HepG2 (cell line): ENCODE results near the gene DDTL. TPM values are rescaled to one million over a fixed set of nuclear protein-coding genes. Genes with fewer than 3 reads are reported as not detected.

ENCODE experiments used
- ATAC-seq: fragments of 200-7000 bp; cut with Tn5 transposase; 3 replicates; pipeline ENCODE4 v1.9.1; 2020; ENCODE audit warnings: mild to moderate bottlenecking, moderate library complexity
- BruUV-seq: library from RNA; stranded (reverse); fragments of 400-500 nt; replicated peaks from 2 replicates; lab custom pipeline; 2021; lab: Mats Ljungman, UMichigan
- CTCF ChIA-PET: fragments of 300-600 bp; formaldehyde crosslinking; extraction: SDS; loops from one replicate; lab custom pipeline; 2021; ENCODE audit warnings: low total read pairs, inconsistent platforms, low intra/inter-chr PET ratio; lab: Yijun Ruan, JAX
- POLR2A ChIA-PET: fragments of 350-600 bp; sonication (Branson Sonifier 250); formaldehyde crosslinking; loops from one replicate; lab custom pipeline; 2020; ENCODE audit warnings: antibody characterized with exemption, inconsistent platforms; lab: Yijun Ruan, JAX
- DNase-seq: peaks from one replicate; pipeline ENCODE4 v3.0.0-alpha.2; 2015; ENCODE audit warnings: low spot score
- FAIRE-seq: peaks from 3 replicates; lab custom pipeline; 2011; peaks lifted over from hg19 to GRCh38; lab: Jason Lieb, UNC
- H2AFZ ChIP-seq: one replicate; pipeline ENCODE4 v1.6.1; 2011; ENCODE audit warnings: low read length, inconsistent platforms
- H3K27ac ChIP-seq: fragments of 300-600 bp; 3 replicates; pipeline ENCODE4 v1.8.0; 2011; ENCODE audit warnings: mixed run types, mild to moderate bottlenecking, mixed read lengths, low read length, inconsistent platforms; ENCODE audit not compliant: insufficient read depth; ENCODE audit errors: extremely low read length
- H3K27me3 ChIP-seq, 2 experiments: fragments of 200-600 bp in 1 of 2; 2 replicates in 1 of 2; 3 replicates in 1 of 2; pipeline versions ENCODE4 v1.6.0 to v1.8.0; 2011; ENCODE audit warnings: low read length in 2 of 2, mild to moderate bottlenecking in 2 of 2, moderate library complexity in 2 of 2, inconsistent platforms in 1 of 2; ENCODE audit not compliant: insufficient read depth in 2 of 2, control insufficient read depth in 1 of 2
- H3K36me3 ChIP-seq, 2 experiments: fragments of 200-600 bp in 1 of 2; replicated peaks in 1 of 2; 2 replicates in 1 of 2; 3 replicates in 1 of 2; pipeline versions ENCODE4 v1.5.1 to v1.8.0; 2011; ENCODE audit warnings: low read length in 2 of 2, inconsistent platforms in 1 of 2; ENCODE audit not compliant: insufficient read depth in 2 of 2, control insufficient read depth in 1 of 2
- H3K4me1 ChIP-seq: 2 replicates; pipeline ENCODE4 v1.5.1; 2012; ENCODE audit warnings: low read length, inconsistent platforms; ENCODE audit not compliant: insufficient read depth
- H3K4me2 ChIP-seq: 2 replicates; pipeline ENCODE4 v1.6.0; 2011; ENCODE audit warnings: low read depth, low read length, inconsistent platforms
- H3K4me3 ChIP-seq, 3 experiments: fragments of 200-600 bp in 1 of 3; sonication (generic), shearing (Covaris generic) in 1 of 3; replicated peaks in 1 of 3; 2 replicates each; pipeline ENCODE4 v1.5.1; 2011 to 2016; ENCODE audit warnings: low read length in 3 of 3, inconsistent platforms in 2 of 3, low read depth in 2 of 3, mild to moderate bottlenecking in 2 of 3, control low read depth in 1 of 3, mixed read lengths in 1 of 3; ENCODE audit not compliant: insufficient read depth in 1 of 3
- H3K79me2 ChIP-seq: one replicate; pipeline ENCODE4 v1.6.1; 2011; ENCODE audit warnings: low read length, inconsistent platforms; ENCODE audit not compliant: insufficient read depth
- H3K9ac ChIP-seq: 2 replicates; pipeline ENCODE4 v1.6.0; 2011; ENCODE audit warnings: mild to moderate bottlenecking, low read depth, low read length, inconsistent platforms; ENCODE audit not compliant: insufficient read depth
- H3K9me3 ChIP-seq: 2 replicates; pipeline ENCODE4 v1.5.1; 2012; ENCODE audit warnings: mild to moderate bottlenecking, low read length
- H4K20me1 ChIP-seq: 2 replicates; pipeline ENCODE4 v1.6.0; 2011; ENCODE audit warnings: inconsistent platforms, mild to moderate bottlenecking, low read length, moderate library complexity; ENCODE audit not compliant: insufficient read depth
- CREB1 ChIP-seq, 2 experiments: fragments of 450-650 bp in 1 of 2; IDR thresholded peaks; 2 replicates each; pipeline ENCODE4 v1.6.1; 2016 to 2017; ENCODE audit warnings: control low read depth in 1 of 2, mild to moderate bottlenecking in 1 of 2, missing compliant biosample characterization in 1 of 2, missing genetic modification characterization in 1 of 2
- ELF1 ChIP-seq: sonication (generic); formaldehyde crosslinking; IDR thresholded peaks from 2 replicates; pipeline ENCODE4 v1.4.0; 2020; ENCODE audit warnings: missing genetic modification reagents
- FOSL2 ChIP-seq: sonication (generic); formaldehyde crosslinking; IDR thresholded peaks from 2 replicates; pipeline ENCODE4 v1.4.0; 2020; ENCODE audit warnings: missing genetic modification reagents
- FOXJ3 ChIP-seq: sonication (generic); formaldehyde crosslinking; IDR thresholded peaks from 2 replicates; pipeline ENCODE4 v1.4.0; 2020; ENCODE audit warnings: missing genetic modification reagents, mild to moderate bottlenecking, borderline replicate concordance
- MXD4 ChIP-seq: IDR thresholded peaks from 2 replicates; pipeline ENCODE4 v1.6.1; 2016; ENCODE audit warnings: mild to moderate bottlenecking, missing biosample characterization, missing genetic modification reagents
- NFE2L2 ChIP-seq: fragments of 150-350 bp; IDR thresholded peaks from 2 replicates; pipeline ENCODE4 v1.6.1; 2014; ENCODE audit warnings: low read length
- SNAI1 ChIP-seq: sonication (generic); formaldehyde crosslinking; IDR thresholded peaks from 2 replicates; pipeline ENCODE4 v1.5.0; 2020; ENCODE audit warnings: mild to moderate bottlenecking, missing genetic modification reagents, borderline replicate concordance
- TBX3 ChIP-seq: fragments of 450-650 bp; IDR thresholded peaks from 2 replicates; pipeline ENCODE4 v1.6.1; 2017; ENCODE audit warnings: antibody characterized with exemption, mild to moderate bottlenecking, inconsistent platforms, borderline replicate concordance
- ZBTB3 ChIP-seq: sonication (generic); formaldehyde crosslinking; IDR thresholded peaks from 2 replicates; pipeline ENCODE4 v1.4.0; 2020; ENCODE audit warnings: low read depth, mild to moderate bottlenecking, moderate library complexity, missing genetic modification reagents, borderline replicate concordance
- ZNF143 ChIP-seq: sonication (generic); formaldehyde crosslinking; IDR thresholded peaks from 2 replicates; pipeline ENCODE4 v1.4.0; 2020; ENCODE audit warnings: missing genetic modification reagents
- WGBS: methylation state at CpG from one replicate; pipeline ENCODE4 v1.1.6; 2017; ENCODE audit warnings: low lambda C conversion rate; 5-methylcytosine and 5-hydroxymethylcytosine counted together
- in situ Hi-C: cut with HindIII; loops from 2 replicates; pipeline ENCODE4 v1.10.0; 2017; ENCODE audit warnings: low pct_unique_long_range_greater_than_20kb; ENCODE audit not compliant: extremely low pct_ligation_motif_present
- intact Hi-C: fragments of 100-400 bp; cut with micrococcal nuclease; formaldehyde crosslinking; loops from one replicate; pipeline ENCODE4 v1.10.0; 2022; ENCODE audit not compliant: unreplicated experiment
- polyA plus RNA-seq, 8 experiments: library from polyadenylated mRNA; depleted of rRNA in 3 of 8; stranded (reverse) in 7 of 8; unstranded in 1 of 8; fragments of >200 nt; fragmentation: Illumina TruSeq in 4 of 8; extraction: Trizol in 4 of 8; gene quantifications; 2 replicates each; pipeline versions ENCODE4 v1.2.1 to v1.2.3, GENCODE V29; 2011 to 2016; ENCODE audit warnings: low read depth in 4 of 8, missing spikeins in 1 of 8, mixed read lengths in 1 of 8; ENCODE audit not compliant: insufficient read depth in 1 of 8
- total RNA-seq, 5 experiments: library from RNA; depleted of rRNA; stranded (reverse); fragments of >200 nt; fragmentation: Illumina TruSeq; extraction: Trizol; gene quantifications; 2 replicates each; pipeline ENCODE4 v1.2.3, GENCODE V29; 2016; ENCODE audit warnings: low read depth in 1 of 5
- TF ChIP-seq, protein P1 (sequence below): sonication (generic); formaldehyde crosslinking; IDR thresholded peaks from 2 replicates; pipeline ENCODE4 v1.5.1; 2020; ENCODE audit warnings: missing genetic modification reagents, mild to moderate bottlenecking, borderline replicate concordance
- TF ChIP-seq, protein P2 (sequence below): sonication (generic); formaldehyde crosslinking; IDR thresholded peaks from 2 replicates; pipeline ENCODE4 v1.4.0; 2020; ENCODE audit warnings: missing genetic modification reagents
- TF ChIP-seq, protein P3 (sequence below): sonication (generic); formaldehyde crosslinking; IDR thresholded peaks from 2 replicates; pipeline ENCODE4 v1.4.0; 2020; ENCODE audit warnings: missing genetic modification reagents, borderline replicate concordance
- TF ChIP-seq, protein P4 (sequence below): sonication (generic); formaldehyde crosslinking; IDR thresholded peaks from 2 replicates; pipeline ENCODE4 v1.4.0; 2020; ENCODE audit warnings: missing genetic modification reagents

Gene DDTL
- total and polyA plus RNA-seq, 2 of the 13 experiments (the other 11 are each of a cell fraction or from before 2014, with no cell fraction given), result 0.31 TPM; not detected in 1

DNA sequence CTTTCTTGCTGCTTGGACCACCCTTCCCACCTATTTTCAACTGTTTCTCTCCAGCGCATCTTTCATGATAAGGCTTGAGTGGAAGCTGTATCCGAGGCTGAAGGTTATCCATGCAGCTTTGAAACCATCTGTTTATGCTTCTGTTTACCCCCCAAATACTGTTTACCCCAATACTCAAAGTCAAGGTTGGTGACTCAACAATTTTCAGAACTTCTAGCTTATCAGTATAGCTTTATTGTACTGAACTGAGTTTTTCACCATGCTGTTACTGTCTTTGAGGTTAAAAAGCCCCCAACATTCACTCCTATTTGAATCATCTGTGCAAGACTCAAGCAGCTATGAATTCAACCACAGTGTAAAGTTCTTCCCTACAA lies 43.3 kb downstream of the DDTL start:
- no peaks in the 10 kb centered on the region; a peak in 1 of 5 replicates for H3K27me3 ChIP-seq
- H3K4me2 ChIP-seq, result peak overlapping the region; percentile 86
- peak; percentile 38; the same call in 1 of the 2 replicates for TF ChIP-seq FOSL2 (CRISPR knock-in tag)
- no peak for TF ChIP-seq CREB1 (IDR thresholded peaks at IDR 0.05)
- TF ChIP-seq CREB1 (CRISPR knock-in tag; IDR thresholded peaks at IDR 0.05), result peak; percentile 15; the same call in 1 of the 2 replicates
- TF ChIP-seq, protein P1, sequence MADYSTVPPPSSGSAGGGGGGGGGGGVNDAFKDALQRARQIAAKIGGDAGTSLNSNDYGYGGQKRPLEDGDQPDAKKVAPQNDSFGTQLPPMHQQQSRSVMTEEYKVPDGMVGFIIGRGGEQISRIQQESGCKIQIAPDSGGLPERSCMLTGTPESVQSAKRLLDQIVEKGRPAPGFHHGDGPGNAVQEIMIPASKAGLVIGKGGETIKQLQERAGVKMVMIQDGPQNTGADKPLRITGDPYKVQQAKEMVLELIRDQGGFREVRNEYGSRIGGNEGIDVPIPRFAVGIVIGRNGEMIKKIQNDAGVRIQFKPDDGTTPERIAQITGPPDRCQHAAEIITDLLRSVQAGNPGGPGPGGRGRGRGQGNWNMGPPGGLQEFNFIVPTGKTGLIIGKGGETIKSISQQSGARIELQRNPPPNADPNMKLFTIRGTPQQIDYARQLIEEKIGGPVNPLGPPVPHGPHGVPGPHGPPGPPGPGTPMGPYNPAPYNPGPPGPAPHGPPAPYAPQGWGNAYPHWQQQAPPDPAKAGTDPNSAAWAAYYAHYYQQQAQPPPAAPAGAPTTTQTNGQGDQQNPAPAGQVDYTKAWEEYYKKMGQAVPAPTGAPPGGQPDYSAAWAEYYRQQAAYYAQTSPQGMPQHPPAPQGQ (CRISPR knock-in tag), result no peak
- peak; percentile 42; the same call in 1 of the 2 replicates for TF ChIP-seq TBX3
- TF ChIP-seq SNAI1 (CRISPR knock-in tag), result peak; percentile 23; the same call in 1 of the 2 replicates
- TF ChIP-seq, protein P2, sequence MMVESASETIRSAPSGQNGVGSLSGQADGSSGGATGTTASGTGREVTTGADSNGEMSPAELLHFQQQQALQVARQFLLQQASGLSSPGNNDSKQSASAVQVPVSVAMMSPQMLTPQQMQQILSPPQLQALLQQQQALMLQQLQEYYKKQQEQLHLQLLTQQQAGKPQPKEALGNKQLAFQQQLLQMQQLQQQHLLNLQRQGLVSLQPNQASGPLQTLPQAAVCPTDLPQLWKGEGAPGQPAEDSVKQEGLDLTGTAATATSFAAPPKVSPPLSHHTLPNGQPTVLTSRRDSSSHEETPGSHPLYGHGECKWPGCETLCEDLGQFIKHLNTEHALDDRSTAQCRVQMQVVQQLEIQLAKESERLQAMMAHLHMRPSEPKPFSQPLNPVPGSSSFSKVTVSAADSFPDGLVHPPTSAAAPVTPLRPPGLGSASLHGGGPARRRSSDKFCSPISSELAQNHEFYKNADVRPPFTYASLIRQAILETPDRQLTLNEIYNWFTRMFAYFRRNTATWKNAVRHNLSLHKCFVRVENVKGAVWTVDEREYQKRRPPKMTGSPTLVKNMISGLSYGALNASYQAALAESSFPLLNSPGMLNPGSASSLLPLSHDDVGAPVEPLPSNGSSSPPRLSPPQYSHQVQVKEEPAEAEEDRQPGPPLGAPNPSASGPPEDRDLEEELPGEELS (CRISPR knock-in tag), result peak; percentile 68
- TF ChIP-seq, protein P3, sequence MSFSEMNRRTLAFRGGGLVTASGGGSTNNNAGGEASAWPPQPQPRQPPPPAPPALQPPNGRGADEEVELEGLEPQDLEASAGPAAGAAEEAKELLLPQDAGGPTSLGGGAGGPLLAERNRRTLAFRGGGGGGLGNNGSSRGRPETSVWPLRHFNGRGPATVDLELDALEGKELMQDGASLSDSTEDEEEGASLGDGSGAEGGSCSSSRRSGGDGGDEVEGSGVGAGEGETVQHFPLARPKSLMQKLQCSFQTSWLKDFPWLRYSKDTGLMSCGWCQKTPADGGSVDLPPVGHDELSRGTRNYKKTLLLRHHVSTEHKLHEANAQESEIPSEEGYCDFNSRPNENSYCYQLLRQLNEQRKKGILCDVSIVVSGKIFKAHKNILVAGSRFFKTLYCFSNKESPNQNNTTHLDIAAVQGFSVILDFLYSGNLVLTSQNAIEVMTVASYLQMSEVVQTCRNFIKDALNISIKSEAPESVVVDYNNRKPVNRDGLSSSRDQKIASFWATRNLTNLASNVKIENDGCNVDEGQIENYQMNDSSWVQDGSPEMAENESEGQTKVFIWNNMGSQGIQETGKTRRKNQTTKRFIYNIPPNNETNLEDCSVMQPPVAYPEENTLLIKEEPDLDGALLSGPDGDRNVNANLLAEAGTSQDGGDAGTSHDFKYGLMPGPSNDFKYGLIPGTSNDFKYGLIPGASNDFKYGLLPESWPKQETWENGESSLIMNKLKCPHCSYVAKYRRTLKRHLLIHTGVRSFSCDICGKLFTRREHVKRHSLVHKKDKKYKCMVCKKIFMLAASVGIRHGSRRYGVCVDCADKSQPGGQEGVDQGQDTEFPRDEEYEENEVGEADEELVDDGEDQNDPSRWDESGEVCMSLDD (CRISPR knock-in tag), result peak; percentile 55; the same call in 1 of the 2 replicates
- no peak for TF ChIP-seq ZNF143 (CRISPR knock-in tag)
- 0 out of 2 replicates have a peak, but pooled peaks have one; percentile 40 for TF ChIP-seq FOXJ3 (CRISPR knock-in tag)
- TF ChIP-seq, protein P4, sequence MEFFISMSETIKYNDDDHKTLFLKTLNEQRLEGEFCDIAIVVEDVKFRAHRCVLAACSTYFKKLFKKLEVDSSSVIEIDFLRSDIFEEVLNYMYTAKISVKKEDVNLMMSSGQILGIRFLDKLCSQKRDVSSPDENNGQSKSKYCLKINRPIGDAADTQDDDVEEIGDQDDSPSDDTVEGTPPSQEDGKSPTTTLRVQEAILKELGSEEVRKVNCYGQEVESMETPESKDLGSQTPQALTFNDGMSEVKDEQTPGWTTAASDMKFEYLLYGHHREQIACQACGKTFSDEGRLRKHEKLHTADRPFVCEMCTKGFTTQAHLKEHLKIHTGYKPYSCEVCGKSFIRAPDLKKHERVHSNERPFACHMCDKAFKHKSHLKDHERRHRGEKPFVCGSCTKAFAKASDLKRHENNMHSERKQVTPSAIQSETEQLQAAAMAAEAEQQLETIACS (CRISPR knock-in tag), result peak; percentile 18; the same call in 1 of the 2 replicates
- TF ChIP-seq ELF1 (CRISPR knock-in tag), result no peak
- TF ChIP-seq ZBTB3 (CRISPR knock-in tag), result no peak
- peak; percentile 25; the same call in 1 of the 2 replicates for TF ChIP-seq NFE2L2
- 0 out of 2 replicates have a peak, but pooled peaks have one; percentile 4 for TF ChIP-seq MXD4 (CRISPR knock-in tag)

More for the DNA sequence above, 43.3 kb downstream of the DDTL start:
- FAIRE-seq (no peak), ATAC-seq (no peak), DNase-seq (no peak)
- H3K79me2 ChIP-seq, result peaks cover 33% of the 10 kb centered on the region
- H4K20me1 ChIP-seq, result no peaks in the 10 kb centered on the region; the same call in 1 of the 2 replicates
- H2AFZ ChIP-seq, result no peak overlapping the region
- H3K27ac ChIP-seq, result peak overlapping the region; percentile 87
- peak overlapping the region in 2 of 3 experiments; percentile 18 to 95; a peak in 3 of 6 replicates for H3K4me3 ChIP-seq
- H3K4me1 ChIP-seq, result peaks cover 69% of the 10 kb centered on the region
- in situ Hi-C loops (no loop called here), intact Hi-C loops (no loop called here)
- peak overlapping the region; percentile 73 for H3K9ac ChIP-seq
- WGBS, result 6% methylated on average over 2 of the region's 2 CpGs
- POLR2A ChIA-PET, result interaction anchor here (1.2 to 2.5 kb wide), 10 partner anchors 8 to 236 kb away, joined by 3 to 17 read pairs (median 5); partner anchors contain the start of genes MIF and SLC2A11
- H3K36me3 ChIP-seq, result no peaks in the 10 kb centered on the region
- CTCF ChIA-PET, result no interaction called here
- BruUV-seq, result TSS peak; percentile 75
- H3K9me3 ChIP-seq, result no peaks in the 10 kb centered on the region
